HG02973 (cell line): ENCODE measurements around the gene METTL14.
"Not testable (repeated sequence)": the region's sequence is repeated elsewhere in the genome, so short reads cannot be mapped to it uniquely, and the experiment has no call there.

Experiments used
- ATAC-seq: cut with Tn5 transposase; IDR thresholded peaks from one replicate; pipeline ENCODE4 v1.9.1; 2021; ENCODE audit warnings: moderate library complexity; ENCODE audit not compliant: unreplicated experiment

The METTL14 gene

DNA sequence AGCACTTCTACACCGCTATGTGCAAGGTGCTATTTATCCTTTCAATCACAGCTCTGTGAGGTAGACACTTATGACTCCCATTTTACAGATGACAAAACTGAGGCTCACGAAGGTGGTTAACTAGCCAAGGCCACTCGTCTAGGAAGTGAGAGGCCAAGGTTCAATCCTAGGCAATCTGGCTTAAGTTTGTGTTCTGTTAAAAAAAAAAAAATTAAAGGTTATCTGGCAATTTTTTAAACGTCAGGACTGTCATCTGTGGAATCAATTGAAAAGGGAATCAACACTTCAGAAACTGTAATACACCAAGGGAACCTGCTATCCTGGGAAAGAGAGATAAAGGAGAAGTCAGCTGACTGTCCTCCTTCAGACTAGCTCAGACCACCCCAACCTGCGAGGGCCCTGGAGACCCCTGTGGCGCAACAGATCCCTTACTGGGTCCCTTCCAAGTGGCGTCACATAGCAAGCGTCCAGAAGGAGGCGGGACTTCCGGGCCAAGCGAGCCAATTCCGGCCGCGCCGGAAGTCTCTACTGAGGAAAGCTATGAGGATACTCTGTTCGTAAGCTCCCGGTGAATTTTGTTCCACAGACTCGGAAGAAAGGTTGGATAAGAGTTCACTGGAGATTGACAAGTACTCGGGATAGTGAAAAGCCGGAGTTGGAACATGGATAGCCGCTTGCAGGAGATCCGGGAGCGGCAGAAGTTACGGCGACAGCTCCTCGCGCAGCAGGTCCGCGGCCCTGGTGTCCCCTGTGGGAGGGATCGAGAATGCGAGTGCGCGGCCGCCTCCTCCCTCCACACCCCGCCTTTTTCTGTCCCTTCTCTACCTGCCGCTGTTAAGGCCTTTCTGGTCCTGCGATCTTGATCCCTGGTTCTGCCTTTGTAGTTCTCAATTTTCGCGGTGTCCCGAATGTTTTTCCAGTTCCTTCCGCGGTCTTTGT lies at the start of gene METTL14:
METTL14 (plus strand) TSS at position 520 of the 939 bp plus-strand sequence; CDS start at position 663, 143 bp downstream.
- ATAC-seq, result peak; percentile 99

DNA sequence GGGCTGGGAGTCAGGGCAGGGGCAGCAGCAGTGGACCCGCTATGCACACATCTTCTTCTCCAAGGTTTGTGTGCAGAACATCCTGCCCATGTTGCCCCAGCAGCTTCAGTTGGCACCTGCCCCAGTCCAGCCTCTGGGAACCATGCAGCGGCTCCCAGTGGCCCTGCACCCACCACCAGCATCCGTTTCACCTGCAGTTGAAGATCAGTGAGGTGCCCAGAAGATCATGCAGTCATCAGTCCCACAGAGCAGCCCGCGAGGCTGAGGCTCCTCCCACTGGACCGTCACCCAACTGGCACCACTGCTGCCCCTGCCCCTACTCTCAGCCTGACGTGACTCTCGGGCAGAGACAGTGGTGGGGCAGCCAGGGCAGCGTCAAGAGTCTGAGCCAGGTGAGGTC lies 49.1 kb upstream of the METTL14 start:
- not testable (repeated sequence) for ATAC-seq

DNA sequence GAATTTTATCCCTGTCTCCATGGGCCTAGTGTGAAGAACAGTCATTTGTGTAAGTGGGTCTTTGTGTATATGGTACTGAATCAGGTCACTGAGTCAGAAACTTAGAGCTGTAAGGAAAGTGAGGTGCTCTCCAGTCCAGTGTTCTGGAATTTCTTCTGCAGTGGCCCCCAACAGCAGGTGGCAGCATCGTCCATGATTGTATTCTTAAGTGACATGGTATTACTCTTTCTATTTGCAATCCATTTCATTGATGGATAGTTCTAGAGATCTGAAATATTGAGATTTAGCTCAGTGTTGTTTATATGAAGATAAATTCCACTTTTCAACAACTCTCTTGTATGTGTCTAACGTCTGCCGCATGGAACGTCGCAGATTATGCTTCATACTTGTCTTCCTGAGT lies 20.5 kb upstream of the METTL14 start:
- ATAC-seq, result not testable (repeated sequence)

DNA sequence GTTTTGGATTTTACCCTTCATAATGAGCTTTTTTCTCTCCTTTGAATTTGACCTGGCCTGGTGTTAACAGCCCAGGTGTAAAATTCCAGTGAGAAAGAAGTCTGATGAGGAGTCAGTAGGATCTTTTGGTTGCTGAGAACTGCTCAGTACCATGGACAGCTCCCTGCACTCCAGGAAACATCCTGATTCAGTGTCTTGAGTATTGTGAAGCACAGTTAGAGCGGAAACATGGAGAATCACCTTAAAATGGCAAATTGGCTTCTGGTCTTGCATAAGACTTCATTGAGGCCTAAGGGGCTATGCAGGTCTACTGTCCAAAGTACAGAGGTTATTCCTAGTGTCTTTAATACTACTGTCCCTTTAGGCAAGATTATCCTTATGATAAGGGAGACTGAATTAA lies 16.0 kb upstream of the METTL14 start:
- ATAC-seq, result not testable (repeated sequence)

DNA sequence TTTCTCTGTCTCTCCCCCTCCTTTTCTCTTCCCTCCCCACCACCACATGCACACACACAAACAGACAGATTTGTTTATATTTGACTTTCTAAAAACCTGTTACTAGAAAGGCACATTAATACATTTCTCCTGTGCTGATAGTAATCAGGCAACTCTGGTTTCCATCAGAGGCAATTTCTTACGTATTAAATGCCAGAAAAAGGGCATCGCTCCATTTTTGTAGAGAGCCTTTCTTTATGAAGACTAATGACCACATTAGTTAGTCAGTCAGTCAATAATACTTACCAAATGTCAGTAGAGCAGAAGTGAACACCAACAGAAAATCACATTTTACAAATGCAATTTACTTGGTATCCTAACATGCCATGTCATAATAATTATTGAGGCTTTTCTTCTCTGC lies 14.2 kb upstream of the METTL14 start:
- ATAC-seq, result not testable (repeated sequence)

DNA sequence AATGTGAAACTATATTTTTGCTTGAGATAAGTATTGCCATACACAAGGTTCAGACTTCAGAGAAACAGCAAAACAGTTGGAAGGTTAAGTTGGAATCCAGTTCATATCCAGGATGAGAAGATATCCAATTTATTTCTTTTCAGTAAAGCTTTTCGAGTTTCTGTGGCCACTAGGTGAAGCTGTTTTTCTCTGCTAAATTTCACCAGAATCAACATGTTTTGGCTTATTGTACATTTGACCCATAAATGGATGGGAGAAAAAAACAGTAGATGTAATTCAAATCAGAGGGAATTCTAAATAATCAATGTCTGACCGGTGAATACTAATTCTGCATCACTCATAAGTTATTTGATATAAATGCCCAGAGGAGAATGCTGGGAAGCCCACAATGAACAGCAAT lies 9.1 kb upstream of the METTL14 start:
- ATAC-seq, result no peak

DNA sequence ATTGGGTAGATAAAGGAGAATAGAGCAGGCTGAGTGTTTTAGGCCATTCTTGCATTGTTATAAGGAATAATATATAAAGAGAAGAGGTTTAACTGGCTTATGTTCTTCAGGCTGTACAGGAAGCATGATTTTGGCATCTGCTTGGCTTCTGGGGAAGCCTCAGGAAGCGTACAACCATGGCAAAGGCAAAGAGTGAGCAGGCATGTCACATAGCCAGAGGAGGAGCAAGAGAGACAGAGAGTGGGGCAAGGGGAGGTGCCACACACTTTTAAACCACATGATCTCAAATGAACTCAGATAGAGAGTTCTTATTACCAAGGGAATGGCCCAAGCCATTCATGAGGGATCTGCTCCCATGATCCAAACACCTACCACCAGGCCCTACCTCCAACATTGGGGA lies 4.4 kb upstream of the METTL14 start:
- ATAC-seq, result no peak

DNA sequence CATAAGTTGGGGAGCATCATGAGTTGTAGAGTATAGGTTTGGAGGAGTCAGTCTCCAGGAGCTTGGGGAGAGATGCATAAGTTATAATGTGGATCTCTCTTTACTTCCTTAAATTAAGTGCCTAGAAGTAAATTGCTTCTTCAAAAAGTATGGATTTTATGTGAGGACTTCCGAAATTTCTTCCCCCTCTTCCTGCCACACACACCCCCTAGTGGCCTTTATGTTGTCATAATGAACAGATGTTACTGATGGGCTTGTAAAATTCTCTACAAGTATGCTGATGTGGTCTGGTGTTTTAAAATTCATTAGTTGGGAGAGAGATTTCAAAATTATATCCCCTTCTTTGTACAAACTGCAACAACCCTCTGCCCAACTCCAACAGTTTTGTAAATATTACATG lies 2.3 kb upstream of the METTL14 start:
- no peak for ATAC-seq

DNA sequence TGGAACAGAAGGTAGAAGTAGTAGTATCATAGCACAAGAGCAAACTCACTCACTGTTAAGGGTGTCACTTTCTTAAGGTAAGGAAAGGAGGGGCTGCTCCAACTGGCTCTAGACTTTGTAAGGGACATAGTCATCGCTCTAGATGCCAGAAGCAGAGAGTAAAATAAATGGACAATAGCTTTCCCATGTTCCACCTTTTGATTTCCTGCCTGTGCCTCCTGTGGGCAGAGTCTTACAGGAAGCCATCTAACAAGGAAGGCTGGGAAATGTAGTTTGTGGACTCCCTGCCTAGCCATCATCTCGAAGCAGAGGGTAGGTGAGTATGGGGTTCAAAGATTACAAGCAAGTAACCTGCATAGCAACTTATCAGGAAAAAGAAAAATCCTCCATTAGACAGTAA lies 1.7 kb upstream of the METTL14 start:
- no peak for ATAC-seq

DNA sequence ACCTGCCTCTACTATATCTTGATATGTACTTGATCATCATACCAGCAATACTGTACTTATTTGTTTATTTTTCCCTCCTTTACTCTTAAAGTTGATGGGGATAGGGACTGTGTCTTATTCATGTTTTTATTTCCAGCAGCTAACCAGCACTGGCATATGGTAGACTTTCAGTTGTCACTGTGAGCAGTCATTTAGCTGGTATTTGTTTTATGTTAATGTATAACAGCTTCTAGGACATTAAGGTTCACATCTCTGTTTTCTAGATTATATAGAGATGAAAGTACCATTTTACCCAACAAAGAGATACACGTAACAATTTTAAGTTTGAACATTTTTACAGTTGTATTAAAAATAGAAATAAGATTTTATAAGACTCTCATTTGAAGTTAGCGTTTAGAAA lies 17.9 kb downstream of the METTL14 start:
- no peak for ATAC-seq

DNA sequence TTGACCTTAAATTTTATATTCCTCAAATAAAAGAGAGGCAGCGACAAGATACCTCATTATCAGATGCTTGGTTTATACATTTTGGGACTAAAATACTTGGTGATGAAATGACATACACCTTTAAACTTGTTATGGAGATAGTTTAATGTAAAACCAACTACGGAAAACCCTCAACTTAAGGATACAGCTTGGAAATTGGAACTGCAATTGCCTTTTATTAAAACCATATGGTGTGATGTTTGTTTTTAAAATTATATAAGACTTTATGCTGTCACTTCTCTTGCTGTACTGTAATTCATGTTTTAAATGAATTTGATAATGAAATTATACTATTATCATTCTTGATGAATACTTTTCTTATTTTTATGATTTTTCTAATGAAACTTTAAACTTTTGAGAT lies 25.9 kb downstream of the METTL14 start:
- ATAC-seq, result no peak

DNA sequence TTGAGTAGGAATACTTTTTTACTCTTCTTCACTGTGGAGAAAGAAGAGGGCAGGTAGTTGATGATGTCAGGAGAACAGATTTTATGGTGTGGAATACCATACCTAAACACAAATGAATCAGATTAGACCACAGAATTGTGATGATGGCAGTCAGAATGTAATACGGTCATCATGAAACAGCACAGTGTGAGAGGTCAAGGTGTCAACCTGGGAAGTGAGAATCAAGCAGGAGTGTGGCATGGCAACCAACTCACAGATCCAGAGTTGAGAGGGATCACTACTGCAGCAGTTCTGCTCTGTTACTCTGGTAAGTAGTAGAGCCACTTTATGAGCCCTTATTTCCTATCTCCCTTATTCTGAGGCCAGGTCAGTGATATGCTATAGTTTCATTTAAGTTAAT lies 27.7 kb downstream of the METTL14 start:
- ATAC-seq, result peak; percentile 76

DNA sequence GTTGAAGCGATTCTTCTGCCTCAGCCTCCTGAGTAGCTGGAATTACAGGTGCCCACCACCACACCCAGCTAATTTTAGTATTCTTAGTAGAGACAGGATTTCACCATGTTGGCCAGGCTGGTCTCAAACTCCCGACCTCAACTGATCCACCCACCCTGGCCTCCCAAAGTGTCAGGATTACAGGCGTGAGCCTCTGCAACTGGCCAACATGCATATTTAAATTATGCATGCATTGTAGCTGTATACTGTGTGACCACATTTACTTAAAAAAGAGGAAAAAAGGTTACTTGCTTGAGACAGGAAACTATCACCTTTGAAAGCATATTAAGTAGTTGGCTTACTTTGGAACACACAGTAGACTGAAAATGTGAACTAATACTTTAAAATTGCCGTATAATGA lies 29.5 kb downstream of the METTL14 start:
- ATAC-seq, result no peak

DNA sequence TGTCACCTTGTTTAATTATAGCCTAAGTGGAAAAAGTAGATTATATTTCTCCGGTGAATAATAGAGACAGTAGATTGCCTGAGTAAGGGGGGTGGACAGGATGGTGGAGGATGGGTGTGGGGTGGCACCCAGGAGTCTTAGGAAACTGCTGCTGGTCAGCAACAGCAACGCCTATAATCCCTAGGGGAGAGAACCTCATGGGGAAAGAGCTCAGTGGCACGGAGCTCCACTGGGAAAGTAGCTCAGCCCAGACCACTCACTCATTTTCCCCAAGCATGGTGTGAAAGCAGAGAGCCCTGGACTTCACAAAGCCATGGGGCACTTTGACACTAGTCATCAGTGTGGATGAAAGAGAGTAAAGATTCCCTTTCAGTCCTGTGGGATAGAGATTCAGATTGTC lies 31.1 kb downstream of the METTL14 start:
- no peak for ATAC-seq

DNA sequence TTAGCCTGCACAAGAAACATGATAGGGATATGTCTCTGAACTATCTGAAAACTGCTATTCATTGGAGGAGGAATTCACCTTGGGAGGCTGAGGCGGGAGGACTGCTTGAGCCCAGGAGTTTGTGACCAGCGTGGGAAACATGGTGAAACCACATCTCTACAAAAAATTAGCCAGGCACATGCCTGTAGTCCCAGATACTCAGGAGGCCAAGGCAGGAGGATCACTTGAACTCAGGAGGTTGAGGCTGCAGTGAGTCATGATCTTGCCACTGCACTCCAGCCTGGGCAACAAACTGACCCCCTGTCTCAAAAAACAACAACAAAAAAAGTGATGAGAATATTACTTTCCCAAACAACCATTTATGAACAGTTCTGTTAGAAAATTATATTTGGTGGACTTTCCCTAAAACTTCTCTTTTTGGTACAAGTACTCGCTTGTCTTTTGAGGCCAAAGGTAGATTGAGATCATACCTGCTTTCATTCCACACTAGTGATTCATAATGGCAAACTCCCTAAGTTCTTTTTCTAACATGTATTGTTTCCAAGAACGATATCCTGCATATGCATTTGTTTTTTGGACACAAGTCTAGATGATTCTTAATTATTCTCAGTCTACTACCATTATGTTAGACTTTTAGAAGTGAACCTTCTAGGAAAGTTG lies 33.4 kb downstream of the METTL14 start:
- ATAC-seq, result no peak

DNA sequence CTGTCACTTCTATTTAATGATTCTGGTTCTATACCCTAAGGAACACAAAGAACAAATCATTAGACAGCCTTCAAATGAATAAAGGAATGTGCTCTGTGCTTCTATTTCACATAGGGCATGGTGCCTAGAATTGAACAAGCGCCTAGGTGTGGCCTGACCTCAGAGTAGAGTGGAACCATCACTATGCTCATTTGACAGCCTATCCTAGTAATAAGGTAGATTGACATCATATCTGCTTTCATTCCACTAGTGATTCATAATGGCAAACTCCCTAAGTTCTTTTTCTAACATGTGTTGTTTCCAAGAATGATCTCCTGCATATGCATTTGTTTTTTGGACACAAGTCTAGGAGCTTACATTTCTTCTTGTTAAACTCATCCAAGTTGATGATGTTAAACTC lies 36.6 kb downstream of the METTL14 start:
- ATAC-seq, result no peak

DNA sequence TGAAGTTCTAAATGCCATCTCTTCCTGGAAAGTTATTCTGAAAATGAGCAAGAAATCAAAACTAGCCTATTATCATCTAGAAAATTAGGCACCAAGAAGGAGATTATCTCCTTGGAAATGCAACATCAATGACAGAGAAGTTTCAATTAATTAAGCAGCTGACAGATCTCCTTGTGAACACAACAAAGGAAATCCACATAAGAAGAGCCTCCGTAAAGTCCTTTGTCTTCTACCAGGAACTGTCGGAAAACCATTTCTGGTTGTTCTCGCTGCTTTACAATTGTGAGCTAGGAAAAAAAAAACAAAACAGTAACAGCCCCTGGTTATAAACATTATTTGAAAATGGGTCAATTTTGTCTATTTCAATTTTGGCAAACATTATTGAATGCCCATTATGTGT lies 38.2 kb downstream of the METTL14 start:
- no peak for ATAC-seq

DNA sequence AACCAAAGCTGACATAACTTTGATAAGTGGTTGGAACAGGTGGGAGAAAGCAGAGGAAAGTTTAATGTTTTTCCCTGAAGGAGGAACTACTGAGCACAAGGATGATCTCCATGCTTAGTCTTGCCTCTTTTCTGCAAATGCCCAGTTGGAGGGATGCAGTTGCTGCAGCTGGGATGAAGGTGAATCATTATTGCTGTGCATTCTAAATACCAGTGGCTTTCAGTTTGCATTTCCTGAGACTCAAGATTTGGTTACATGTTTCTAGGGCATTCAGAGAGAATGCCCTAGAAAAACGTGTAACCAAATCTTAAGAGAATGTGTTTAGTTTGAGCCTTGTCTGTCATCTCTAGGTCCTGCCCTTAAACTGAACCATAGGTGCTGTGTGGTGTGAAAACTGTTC lies 42.2 kb downstream of the METTL14 start:
- ATAC-seq, result no peak

DNA sequence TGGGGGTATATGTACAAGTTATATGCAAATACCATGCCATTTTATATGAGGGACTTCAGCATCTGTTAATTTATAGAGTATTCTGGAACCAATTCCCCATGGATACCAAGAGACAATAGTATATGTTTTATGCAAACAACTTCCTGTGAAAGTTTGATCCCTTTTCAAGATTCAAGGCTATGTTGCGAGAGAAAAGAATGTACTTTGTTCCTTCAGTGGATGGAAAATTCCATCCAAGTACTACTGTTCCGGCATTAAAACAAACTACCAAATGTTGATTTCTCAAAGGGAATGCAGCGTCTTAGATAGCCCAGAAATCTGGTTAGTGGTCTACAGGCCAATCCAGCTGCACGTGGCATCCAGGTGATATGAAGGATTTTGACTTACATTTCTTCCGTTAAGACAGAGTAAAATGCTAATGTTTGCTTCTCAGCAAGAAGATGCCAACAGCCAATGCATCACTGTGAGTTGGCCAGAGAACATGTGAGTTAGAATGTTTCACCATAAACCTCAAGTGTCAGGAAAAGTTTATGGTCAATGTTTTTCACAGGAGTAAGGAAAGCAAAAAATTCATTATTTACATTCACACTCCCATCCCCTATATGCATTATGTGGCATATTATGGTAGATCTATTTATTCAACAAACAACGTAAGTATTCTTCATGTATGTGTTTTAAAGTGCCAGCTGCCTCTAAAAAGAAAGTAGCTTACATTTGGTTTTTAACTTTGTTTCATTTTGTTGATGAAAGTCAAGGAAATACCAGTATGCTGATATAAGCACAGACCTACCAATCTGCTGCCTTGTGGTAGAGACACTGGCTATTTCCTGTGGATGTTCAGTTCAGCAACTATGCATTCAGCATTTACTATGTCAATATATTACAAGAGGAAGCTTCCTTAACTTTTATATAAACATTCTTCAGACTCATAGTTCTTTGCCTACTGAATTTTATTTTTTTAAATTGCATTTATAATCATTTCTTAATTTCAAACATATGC lies 44.4 kb downstream of the METTL14 start:
- ATAC-seq, result no peak

DNA sequence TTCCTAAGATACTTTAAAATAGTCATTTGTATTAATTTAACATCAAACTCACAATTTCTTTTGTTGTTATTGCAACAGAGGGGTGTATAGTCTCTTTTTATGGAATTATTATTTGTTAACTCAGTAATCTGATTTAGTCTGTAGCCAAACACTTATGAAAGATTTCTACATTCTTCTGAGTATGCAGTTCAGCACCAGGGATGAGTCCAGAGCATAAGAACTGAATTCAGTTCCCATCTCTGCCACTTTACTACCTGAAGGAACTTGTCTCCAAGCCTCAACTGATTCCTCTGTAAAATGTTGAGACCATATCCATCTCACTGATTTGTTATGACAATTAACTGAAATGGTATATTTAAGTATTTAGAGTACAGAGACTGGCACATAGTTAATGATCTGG lies 45.5 kb downstream of the METTL14 start:
- no peak for ATAC-seq
